NCI-H510A treated with DMSO at 0.1 percent for 48 hours (cell line): ENCODE data around the gene TMEM97.
"Not testable (repeated sequence)": the region's sequence is repeated elsewhere in the genome, so short reads cannot be mapped to it uniquely, and the experiment has no call there.

Experiments used
- DNase-seq: peaks from one replicate; lab custom pipeline; 2025; lab: John Stamatoyannopoulos, UW

The TMEM97 gene

GRCh38 chr17:28318759-28319597 is at the start of gene TMEM97:
Gene TMEM97 (plus strand): TSS chr17:28319200. CDS start chr17:28319240, 40 bp downstream.
- peak; percentile 95 for DNase-seq

GRCh38 chr17:28270055-28270454 is 48.9 kb upstream of the TMEM97 start:
- no peak for DNase-seq

- no peak for DNase-seq
Observed at GRCh38 chr17:28270926-28271325, 48.1 kb upstream of the TMEM97 start.

GRCh38 chr17:28271431-28271830 is 47.6 kb upstream of the TMEM97 start:
- no peak for DNase-seq

- DNase-seq: no peak
Observed at GRCh38 chr17:28272166-28272565, 46.8 kb upstream of the TMEM97 start.

GRCh38 chr17:28273341-28273740 is 45.7 kb upstream of the TMEM97 start:
- not testable (repeated sequence) for DNase-seq

- no peak for DNase-seq
Observed at GRCh38 chr17:28274591-28275265, 44.3 kb upstream of the TMEM97 start.

- no peak for DNase-seq
Observed at GRCh38 chr17:28276011-28276410, 43.0 kb upstream of the TMEM97 start.

GRCh38 chr17:28279411-28279810 is 39.6 kb upstream of the TMEM97 start:
- DNase-seq: no peak

GRCh38 chr17:28280826-28281225 is 38.2 kb upstream of the TMEM97 start:
- DNase-seq: no peak

- peak; percentile 44 for DNase-seq
Observed at GRCh38 chr17:28282596-28282995, 36.4 kb upstream of the TMEM97 start.

GRCh38 chr17:28285965-28286364 is 33.0 kb upstream of the TMEM97 start:
- DNase-seq: no peak

- DNase-seq: no peak
Observed at GRCh38 chr17:28290703-28291102, 28.3 kb upstream of the TMEM97 start.

GRCh38 chr17:28291780-28292330 is 27.1 kb upstream of the TMEM97 start:
- DNase-seq: no peak

GRCh38 chr17:28292878-28293277 is 26.1 kb upstream of the TMEM97 start:
- DNase-seq: not testable (repeated sequence)

GRCh38 chr17:28293994-28294393 is 25.0 kb upstream of the TMEM97 start:
- no peak for DNase-seq

- no peak for DNase-seq
Observed at GRCh38 chr17:28295677-28296578, 23.1 kb upstream of the TMEM97 start.

- DNase-seq: no peak
Observed at GRCh38 chr17:28298449-28298848, 20.6 kb upstream of the TMEM97 start.

- DNase-seq: no peak
Observed at GRCh38 chr17:28306954-28307401, 12.0 kb upstream of the TMEM97 start.

GRCh38 chr17:28313841-28314240 is 5.2 kb upstream of the TMEM97 start:
- no peak for DNase-seq

GRCh38 chr17:28315846-28316705 is 2.9 kb upstream of the TMEM97 start:
- DNase-seq: no peak
